Retina (tissue), 1 donor: ENCODE measurements around the gene TCHH.
"Not testable (repeated sequence)": the region's sequence is repeated elsewhere in the genome, so short reads cannot be mapped to it uniquely, and the experiment has no call there.

Experiments
- DNase-seq: peaks from one replicate; pipeline ENCODE4 v3.0.0-alpha.2; 2016

The TCHH gene

GRCh38 chr1:152112101-152112884 lies 3.0 kb downstream of the TCHH start:
- DNase-seq, result peak; percentile 75

DNA sequence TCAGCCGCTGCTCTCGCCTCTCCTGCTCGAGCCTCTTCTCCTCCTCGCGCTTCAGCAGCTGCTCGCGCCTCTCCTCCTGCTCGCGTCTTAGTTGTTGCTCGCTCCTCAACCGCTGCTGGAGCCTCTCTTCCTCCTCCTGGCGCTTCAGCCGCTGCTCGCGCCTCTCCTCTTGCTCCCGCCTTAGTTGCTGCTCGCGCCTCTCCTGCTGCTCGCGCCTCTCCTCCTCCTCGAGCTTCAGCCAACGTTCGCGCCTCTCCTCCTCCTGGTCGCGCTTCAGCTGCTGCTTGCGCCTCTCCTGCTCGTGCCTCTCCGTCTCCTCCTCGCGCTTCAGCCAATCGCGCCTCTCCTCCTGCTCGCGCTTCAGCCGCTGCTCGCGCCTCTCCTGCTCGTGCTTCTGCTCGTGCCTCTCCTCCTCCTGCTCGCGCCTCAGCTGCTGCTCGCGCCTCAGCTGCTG lies 3.7 kb downstream of the TCHH start:
- peak; percentile 91 for DNase-seq

GRCh38 chr1:152110860-152111514 lies 4.3 kb downstream of the TCHH start:
- peak; percentile 91 for DNase-seq

DNA sequence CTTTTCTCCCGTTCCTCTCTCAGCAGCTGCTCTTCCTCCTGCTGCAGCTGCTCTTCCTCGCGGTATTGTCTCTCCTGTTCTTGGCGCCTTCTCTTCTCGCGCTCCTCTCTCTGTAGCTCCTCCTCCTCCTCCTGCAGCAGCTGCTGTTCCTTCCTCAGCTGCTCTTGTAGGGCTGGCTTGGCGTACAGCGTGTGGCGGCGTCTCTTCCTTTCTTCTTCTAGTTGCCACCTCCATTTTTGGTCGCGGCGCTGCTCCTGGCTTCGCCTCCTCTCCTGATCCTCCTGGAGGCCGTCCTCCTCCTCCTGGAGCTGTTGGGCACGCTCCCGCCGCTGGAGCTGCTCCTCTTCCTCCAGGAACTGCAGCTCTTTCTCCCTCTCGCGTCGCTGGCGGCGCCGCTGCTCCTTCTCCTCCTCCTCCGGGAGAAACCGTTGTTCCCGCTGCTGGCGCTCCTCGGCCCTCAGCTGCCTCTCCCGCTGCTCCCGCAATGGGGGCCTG lies 4.8 kb downstream of the TCHH start:
- peak; percentile 90 for DNase-seq

DNA sequence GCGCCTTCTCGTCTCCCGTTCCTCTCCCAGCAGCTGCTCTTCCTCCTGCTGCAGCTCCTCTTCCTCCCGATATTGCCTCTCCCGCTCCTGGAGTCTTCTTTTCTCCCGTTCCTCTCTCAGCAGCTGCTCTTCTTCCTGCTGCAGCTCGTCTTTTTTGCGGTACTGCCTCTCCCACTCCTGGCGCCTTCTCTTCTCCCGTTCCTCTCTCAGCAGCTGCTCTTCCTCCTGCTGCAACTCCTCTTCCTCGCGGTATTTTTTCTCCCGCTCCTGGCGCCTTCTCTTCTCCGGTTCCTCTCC lies 5.3 kb downstream of the TCHH start:
- DNase-seq, result no peak

GRCh38 chr1:152109231-152109997 lies 5.8 kb downstream of the TCHH start:
- peak; percentile 58 for DNase-seq

DNA sequence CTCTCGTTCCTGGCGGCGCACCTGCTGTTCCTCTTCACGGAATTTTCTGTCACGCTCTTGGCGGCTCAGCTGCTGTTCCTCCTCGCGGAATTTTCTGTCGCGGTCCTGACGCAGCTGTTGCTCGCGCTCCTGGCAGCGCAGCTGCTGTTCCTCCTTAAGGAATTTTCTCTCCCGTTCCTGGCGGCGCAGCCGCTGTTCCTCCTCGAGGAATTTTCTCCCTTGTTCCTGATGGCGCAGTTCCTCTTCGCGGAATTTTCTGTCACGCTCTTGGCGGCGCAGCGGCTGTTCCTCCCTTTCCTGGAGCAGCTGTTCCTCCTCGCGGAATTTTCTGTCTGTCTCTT lies 6.4 kb downstream of the TCHH start:
- DNase-seq, result no peak

DNA sequence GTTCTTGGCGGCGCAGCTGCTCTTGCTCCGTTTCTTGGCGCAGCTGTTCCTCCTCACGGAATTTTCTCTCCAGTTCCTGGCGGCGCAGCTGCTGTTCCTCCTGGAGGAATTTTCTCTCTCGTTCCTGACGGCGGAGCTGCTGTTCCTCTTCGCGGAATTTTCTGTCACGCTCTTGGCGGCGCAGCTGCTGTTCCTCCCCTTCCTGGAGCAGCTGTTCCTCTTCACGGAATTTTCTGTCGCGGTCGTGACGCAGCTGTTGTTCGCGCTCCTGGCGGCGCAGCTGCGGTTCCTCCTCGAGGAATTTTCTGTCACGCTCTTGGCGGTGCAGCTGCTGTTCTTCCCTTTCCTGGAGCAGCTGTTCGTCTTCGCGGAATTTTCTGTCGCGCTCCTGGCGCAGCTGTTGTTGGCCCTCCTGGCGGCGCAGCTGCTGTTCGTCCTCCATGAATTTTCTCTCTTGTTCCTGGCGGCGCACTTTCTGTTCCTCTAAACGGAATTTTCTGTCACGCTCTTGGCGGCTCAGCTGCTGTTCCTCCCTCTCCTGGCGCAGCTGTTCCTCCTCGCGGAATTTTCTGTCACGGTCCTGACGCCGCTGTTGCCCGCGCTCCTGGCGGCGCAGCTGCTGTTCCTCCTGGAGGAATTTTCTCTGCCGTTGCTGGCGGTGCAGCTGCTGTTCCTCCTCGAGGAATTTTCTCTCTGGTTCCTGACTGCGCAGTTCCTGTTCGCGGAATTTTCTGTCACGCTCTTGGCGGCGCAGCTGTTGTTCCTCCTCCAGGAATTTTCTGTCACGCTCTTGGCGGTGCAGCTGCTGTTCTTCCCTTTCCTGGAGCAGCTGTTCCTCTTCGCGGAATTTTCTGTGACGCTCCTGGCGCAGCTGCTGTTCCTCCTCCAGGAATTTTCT lies 7.0 kb downstream of the TCHH start:
- DNase-seq, result peak; percentile 19

GRCh38 chr1:152107031-152107983 lies 7.9 kb downstream of the TCHH start:
- no peak for DNase-seq

- no peak for DNase-seq
Measured at GRCh38 chr1:152104854-152105253, 10.4 kb downstream of the TCHH start.

- no peak for DNase-seq
Measured at GRCh38 chr1:152096931-152097330, 18.3 kb downstream of the TCHH start.

- no peak for DNase-seq
Measured at GRCh38 chr1:152089014-152089674, 26.1 kb downstream of the TCHH start, which contains the start of gene TCHHL1. TCHHL1 (minus strand) TSS chr1:152089064; CDS start chr1:152088143, 921 bp downstream.

DNA sequence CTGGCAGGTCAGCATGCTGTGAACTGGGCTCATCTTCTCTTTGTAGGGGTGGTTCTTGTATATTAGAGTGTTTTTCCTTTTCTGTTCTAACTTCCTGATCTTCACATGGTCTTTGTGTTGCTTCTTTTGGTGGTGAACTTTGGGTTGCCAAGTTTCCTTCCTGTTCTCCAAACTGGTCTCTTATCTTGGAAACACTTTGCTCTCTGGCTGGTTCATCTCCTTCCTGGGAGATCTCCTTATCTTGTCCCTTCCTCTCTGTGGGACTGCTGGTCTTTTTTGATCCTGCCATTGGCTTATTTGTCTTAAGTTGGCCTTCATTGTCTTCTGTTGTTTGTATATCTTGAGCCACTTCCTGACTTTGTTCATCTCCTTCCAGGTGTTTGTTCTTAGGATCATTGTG lies 28.5 kb downstream of the TCHH start:
- DNase-seq, result no peak

- DNase-seq, result no peak
Measured at GRCh38 chr1:152084853-152085252, 30.4 kb downstream of the TCHH start.

GRCh38 chr1:152081026-152081425 lies 34.2 kb downstream of the TCHH start:
- not testable (repeated sequence) for DNase-seq

- not testable (repeated sequence) for DNase-seq
Measured at GRCh38 chr1:152080494-152080893, 34.8 kb downstream of the TCHH start.

DNA sequence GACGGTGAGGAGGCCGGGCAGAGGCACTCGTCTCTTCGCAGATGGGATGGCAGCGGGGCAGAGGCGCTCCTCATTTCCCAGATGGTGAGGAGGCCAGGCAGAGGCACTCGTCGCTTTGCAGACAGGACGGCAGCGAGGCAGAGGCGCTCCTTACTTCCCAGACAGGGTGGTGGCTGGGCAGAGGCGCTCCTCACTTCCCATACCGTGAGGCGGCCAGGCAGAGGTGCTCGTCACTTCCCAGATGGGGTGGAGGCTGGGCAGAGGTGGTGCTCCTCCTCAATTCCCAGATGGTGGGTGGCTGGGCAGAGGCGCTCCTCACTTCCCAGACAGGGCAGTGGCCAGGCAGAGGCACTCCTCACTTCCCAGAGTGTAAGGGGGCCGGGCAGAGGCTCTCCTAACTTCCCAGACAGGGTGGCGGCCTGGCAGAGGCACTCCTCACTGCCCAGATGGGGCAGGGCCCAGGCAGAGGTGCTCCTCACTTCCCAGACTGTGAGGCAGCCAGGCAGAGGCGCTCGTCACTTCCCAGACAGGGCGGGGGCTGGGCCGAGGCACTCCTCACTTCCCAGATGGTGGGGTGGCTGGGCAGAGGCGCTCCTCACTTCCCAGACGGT lies 36.3 kb downstream of the TCHH start:
- no peak for DNase-seq

DNA sequence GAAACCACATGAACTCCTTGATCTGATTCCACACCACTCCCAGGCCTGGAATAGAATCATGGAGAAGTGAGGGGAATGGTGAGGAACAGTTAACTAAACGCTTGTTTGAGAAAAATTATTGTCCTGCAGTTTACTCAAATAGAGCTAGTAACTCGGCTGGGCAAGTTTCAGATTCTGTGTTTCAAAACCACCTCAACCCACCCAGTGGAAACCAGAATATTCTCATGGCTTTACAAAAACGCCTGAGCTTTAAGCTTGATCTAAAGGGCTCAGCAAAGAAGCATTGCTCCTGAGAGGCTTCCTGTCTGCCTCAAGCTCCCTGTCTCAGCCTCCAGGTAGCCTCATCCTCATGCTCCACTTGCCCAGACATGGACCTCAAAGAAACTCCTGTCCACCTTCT lies 42.9 kb downstream of the TCHH start:
- no peak for DNase-seq

GRCh38 chr1:152071123-152071522 lies 44.1 kb downstream of the TCHH start:
- DNase-seq, result no peak

- DNase-seq, result no peak
Measured at GRCh38 chr1:152067929-152068328, 47.3 kb downstream of the TCHH start.
